GM19328 (cell line): ENCODE data around the gene ACCS.

Experiments
- ATAC-seq: cut with Tn5 transposase; IDR thresholded peaks from one replicate; pipeline ENCODE4 v1.9.1; 2021; ENCODE audit warnings: mild to moderate bottlenecking, moderate library complexity; ENCODE audit not compliant: unreplicated experiment

Gene ACCS

DNA sequence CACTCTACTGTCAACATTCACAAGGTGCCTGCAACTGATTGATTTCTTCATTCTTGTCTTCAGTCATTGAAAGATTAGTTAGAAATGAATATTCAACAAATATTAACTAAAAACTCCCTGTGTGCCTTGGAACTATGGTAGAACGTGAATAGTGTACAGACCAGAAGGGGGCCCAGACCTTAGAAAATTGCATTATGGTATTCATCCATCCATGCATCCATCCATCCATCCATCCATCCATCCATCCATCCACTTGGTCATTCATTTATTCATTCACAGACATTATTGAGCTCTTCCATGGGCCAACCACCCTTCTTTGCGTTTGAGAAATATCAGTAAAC lies 28.4 kb upstream of the ACCS start:
- no peak for ATAC-seq

DNA sequence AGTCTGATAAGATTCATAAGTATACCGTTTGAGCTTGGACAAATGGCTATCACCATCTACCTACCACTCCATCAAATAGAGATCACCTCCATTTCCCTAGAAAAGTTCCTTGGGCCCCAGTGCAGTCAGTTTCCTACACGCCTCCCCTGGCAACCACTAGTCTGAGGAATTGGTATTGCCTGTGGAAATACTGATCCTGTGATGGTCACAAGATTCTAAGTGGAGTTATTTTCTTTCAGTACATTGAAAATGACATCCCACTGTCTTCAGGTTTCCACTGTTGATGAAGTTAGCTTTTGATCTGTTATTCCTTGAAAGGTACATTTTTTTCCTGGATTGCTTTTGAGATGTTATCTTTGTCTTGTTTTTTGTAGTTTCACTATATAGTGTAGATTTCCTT lies 22.9 kb upstream of the ACCS start:
- ATAC-seq: no peak

DNA sequence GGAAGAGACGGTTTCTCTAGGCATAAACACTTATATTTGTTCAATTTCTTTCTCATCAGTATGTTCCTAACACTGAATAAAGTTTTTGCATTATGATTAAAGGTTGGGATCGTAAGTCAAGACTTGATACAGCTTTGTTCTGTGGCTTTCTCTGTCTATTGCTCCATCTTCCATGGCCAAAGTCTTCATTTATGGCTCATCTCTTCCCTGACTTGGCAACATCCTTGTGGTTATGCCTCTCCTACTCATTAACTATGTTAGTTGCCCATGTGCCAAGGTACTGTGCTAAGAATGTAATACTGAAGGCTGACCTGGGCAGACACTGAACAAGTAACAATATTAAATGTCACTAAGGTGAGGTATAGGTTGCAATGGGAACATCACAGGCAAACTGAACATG lies 19.9 kb upstream of the ACCS start:
- no peak for ATAC-seq

DNA sequence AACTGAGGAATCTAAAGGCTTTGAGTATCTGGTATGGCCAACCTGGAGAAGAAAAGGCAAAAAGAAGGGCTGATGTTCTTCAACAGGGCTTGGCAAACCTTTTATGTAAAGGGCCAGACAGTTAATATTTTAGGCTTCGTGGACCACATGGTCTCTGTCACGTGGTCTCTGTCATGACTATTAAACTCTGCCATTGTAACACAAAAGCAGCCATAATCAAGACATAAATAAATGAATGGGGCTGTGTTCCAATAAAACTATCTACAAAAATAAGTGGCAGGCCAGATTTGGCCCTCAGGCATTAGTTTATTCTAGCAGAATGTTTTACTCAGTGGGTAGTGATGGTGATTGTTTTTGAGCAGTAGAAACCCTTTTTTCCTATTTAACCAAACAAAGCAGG lies 18.8 kb upstream of the ACCS start:
- no peak for ATAC-seq

DNA sequence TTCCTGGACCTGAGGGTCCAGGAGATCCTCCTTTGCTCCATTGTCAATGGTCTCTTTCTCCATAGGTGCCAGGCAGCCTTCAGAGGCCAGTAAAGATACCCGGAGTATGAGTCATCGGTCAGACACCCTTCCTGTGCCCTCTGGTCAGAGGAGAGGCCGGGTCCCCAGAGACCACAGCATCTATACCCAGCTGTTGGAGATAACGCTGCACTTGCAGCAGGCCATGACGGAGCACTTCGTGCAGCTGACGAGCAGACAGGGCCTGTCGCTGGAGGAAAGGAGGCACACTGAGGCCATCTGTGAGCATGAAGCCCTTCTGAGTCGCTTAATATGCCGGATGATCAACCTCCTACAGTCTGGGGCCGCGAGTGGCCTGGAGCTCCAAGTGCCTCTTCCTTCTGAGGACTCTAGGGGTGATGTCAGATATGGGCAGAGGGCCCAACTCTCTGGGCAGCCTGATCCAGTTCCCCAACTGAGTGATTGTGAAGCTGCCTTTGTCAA lies 18.1 kb upstream of the ACCS start, which contains the start of gene ACCSL:
TSS of gene ACCSL (plus strand) at position 51 of the 501 bp plus-strand sequence. CDS start at position 107, 56 bp downstream.
- ATAC-seq: no peak

DNA sequence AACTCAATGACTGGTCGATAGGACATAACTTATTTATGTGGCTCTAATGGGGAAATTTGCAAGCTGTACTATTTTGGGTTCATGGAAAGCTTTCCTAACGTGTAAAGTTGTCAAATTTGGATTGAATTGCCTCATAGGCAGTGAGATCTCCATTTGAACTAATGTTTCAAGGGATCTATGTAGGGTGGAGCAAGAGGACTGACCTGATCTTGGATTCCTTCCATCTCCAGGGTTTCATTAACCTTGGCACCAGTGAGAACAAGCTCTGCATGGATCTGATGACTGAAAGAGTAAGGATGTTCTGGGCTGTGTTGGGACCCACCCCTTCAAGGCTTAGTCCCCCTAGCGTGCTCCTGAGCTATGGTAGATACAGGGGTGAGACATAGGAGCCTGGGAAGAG lies 16.2 kb upstream of the ACCS start:
- no peak for ATAC-seq

DNA sequence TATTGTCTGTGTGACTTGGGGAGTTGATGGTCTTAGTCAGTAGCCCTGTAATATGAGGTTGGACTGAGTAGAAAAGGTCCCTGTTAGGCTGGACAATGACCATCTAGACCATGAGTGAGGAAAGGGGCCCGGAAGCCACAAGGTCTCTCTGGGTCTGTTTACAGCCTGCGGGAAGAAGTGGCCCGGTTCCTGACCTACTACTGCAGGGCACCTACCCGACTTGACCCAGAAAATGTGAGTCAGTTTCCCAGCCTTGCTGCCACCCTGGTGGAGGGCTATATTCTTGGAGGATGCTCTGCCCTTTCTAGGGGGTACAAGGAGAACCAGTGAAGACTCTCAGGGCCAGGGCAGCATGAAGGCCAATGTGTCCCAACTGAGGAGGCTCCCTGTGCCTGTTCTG lies 14.9 kb upstream of the ACCS start:
- no peak for ATAC-seq

DNA sequence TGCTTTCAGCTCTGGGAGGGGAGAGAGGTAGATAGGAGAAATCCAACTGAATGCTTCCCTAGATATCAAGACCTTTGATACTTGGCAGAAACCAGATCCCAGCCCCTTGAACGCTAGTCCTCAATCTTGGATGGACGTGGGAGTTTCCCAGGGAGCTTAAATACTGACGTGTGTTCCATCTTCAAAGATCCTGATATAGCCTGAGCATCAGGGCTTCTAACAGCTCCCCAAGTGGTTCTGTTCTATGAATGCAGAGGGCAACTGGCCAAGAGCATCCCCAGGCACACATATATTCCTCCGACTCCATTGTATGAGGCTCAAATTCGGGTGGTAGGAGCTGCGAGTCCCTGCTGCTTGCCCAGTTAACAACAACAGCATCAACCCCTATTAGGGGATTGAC lies 8.7 kb upstream of the ACCS start:
- no peak for ATAC-seq

DNA sequence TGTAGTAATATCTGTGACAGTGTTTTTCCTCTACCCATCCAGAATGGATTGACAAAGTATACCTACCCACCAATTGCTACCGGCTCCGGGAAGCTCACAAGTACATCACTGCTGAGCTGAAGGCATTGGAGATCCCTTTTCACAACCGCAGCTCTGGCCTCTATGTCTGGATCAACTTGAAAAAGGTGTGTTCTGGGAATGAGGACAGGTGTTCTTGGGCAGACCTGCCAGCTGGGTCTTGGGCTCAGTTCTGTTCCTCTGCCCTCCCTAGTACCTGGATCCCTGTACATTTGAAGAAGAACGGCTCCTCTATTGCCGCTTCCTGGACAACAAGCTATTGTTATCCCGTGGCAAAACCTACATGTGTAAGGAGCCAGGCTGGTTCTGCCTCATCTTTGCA lies 7.8 kb upstream of the ACCS start:
- no peak for ATAC-seq

DNA sequence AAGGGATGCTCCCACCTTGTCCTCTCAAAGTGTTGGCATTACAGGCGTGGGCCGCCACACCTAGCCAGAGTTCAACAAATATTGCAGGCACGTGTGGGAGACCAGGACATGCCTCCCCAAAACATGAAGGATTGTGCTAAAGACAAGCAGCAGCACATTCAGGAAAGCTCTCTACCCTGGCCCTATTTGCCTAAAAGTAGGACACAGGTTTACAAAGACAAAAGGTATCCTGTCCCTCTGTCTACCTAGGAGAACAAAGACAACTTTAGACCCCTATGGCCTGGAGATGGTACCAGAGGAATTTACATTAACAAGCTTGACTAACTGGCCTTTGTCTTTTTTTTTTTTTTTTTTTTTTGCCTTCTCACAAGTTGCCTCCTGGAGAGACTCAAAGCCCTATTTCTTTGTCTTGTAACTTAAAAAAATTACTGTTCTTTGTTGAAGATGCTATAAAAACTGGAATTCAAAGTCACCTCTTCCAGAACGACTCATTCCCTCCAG lies 859 bp upstream of the ACCS start:
- ATAC-seq: no peak

DNA sequence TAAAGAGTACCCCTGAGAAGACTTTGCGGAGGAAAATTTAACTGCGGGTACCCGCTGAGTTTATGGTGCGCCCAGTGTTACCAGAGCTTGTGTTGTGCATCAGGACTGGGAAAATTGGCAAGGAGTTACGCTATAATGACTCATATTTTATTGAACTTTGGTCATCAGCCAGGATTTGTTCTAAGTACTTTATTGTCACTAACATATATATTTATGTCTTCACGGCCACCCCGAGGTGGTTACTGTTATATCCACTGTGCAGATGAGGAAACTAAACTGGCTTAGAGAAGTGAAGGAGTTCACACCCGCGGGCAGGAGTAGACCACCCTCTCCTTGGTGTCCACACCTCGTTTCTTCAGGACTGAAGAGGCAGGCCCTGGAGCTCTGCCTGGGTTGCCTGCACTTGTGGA lies 667 bp downstream of the ACCS start:
- ATAC-seq: no peak

DNA sequence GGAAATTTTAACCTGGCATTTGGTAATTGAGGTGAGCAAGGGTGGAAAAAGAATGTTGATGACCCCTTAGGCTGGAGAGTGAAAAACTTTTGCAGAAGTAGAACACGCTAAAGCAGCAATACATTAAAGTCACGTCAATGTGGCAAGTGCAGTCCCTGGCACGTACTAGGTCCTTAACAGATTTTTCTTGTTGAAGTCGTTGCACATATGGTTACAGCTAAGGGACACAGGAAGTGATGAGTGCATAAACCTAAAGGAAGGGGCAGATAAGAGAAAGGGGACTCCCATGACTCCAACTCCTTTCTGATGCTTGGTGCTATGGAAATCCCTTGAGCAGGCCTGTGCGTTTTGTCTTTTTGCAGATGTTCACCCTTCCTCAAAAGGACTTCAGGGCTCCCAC lies 1.2 kb downstream of the ACCS start:
- ATAC-seq: no peak

DNA sequence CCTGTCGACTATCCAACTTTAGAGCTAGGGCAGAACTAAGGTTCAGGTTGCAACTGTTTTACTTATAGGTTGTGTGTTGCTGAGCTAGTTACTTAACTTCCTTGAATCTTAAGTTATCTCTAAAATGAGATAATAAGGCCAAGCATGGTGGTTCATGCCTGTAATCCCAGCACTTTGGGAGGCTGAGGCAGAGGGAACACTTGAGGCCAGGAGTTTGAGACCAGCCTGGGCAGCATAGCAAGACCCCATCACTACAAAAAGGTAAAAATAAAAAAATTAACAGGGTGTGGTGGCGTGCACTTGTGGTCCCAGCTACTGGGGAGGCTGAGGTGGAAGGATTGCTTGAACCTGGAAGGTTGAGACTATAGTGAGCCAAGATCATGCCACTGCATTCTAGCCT lies 2.1 kb downstream of the ACCS start:
- ATAC-seq: no peak

DNA sequence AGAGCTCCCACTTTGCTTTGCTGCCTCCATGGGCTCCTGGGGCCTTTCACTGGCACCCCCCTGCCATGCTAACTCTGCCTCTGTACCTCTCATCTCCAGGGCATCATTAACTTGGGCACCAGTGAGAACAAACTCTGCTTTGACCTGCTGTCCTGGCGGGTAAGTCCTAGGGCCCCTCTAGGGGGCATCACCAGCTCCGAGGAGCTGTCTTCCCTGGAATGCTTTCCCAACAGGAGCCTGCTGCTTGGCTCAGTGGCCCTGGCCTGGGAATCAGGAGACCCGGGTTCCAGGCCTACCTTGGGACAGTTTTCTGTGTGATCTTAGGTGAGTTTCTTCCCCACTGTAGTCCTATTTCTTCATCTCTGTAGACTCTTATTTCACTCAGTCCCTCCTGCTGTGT lies 5.1 kb downstream of the ACCS start:
- no peak for ATAC-seq

DNA sequence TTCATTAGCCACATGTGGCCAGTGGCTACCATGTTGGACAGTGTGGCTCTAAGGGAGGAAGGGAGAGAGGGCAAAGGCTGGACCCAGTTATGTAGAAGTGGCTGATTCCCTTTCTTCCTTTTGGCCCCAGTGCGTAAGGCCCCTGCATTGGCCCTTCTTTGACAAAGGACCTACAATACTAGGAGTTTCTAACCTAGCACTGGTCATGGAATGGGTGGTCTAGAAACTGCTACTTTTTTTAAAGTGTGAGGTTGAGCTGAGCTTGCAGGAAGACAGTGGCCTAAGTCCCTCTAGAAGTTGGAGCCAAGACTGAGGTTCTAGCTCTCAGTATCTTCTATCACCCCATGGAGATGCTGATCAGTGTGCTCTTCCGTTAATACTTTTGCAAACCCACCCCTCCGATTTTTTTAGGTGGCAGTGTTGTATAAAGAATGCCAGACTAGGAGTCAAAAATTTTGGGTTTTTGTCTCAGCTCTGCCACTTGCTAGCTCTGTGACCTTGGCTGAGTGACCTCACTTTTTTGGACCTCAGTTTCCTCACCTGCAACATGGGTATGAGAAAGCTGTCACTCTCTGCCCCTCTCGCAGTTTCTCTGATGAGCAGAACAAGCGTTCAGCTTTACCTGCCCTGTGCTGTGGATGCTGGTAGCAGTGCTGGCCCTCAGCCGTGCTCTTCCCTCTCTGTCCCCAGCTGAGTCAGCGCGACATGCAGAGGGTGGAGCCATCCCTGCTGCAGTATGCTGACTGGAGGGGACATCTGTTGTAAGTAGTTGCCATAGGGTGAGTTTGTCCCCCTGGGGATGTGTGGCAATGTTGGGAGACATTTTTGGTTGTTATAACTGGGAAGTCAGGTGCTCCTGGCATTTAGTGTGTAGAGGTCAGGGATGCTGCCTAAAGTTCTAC lies 6.9 kb downstream of the ACCS start:
- ATAC-seq: no peak

DNA sequence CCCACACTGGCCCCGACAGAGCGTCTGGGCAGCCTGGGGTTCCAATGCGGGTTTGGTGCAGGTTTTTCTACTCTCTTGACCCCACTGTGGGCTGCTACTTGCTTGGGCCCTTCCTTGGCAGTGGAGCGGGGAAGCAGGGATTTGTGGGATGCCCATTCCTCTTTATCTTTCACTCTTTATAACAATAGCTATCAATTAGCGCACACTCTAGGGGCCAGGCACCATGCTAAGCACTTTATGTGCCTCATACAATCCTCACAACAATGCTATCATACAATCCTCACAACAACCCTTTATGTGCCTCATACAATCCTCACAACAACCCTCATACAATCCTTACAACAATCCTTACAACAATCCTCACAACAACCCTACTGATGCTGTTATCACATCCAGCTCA lies 12.7 kb downstream of the ACCS start:
- no peak for ATAC-seq

DNA sequence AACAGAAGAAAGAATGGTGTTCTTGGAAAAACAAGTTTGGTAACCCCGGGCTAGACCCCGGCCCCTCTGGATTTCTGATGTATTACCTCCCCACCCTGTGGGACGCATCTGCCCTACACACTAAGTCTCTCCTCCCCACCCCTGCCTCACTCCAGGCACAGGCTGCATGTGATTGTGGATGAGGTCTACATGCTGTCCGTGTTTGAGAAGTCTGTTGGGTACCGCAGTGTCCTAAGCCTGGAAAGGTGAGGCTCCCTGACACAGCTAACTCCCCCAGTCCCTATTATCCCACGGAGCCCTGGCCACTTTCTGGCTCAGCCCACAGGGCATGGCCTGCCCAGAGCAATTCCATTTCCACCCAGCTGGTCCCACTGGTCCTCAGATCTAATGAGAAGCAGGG lies 13.3 kb downstream of the ACCS start:
- ATAC-seq: no peak

DNA sequence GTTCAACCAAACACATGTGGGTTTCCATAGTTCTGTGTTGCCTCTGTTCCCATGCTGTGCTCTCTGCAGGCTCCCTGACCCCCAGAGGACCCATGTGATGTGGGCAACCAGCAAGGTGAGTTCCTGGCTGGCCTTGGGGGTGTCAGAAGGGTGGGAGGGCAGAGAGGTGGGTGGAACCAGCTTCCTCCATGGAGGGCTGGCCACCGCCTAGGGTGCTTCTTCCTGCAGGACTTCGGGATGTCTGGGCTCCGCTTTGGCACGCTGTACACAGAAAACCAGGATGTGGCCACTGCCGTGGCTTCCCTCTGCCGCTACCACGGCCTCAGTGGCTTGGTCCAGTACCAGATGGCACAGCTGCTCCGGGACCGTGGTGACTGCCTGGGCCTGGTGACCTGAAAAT lies 14.9 kb downstream of the ACCS start:
- ATAC-seq: no peak

DNA sequence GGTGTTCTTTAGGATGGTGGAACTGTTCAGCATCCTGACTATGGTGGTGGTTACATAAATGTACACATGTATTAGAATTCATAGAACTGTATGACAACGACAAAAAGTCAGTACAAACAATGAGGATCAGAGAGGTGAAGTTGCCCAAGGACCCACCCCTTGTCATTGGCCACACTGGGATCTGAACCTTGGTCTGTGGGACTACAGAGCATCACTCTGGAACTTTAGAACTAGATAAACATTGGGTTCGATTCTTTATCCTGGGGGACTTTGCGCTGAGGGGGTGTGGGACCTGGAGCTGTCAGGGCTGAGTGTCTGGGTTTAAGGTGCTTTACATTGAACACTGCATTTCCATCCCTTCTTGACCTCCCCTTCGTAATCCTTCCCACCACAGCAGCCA lies 16.6 kb downstream of the ACCS start:
- no peak for ATAC-seq

DNA sequence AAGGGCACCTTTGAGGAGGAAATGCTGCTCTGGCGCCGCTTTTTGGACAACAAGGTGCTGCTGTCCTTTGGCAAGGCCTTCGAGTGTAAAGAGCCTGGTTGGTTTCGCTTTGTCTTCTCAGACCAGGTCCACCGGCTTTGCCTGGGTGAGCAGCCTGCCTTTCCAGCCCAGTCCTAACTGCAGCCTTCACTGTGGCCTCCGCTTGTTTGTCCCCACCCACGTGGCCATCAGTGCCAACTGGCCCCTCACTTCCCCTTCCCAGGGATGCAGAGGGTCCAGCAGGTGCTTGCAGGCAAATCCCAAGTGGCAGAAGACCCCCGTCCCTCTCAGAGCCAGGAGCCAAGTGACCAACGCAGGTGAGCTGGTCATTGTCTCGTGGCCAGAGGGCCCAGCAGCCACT lies 17.4 kb downstream of the ACCS start:
- ATAC-seq: no peak

DNA sequence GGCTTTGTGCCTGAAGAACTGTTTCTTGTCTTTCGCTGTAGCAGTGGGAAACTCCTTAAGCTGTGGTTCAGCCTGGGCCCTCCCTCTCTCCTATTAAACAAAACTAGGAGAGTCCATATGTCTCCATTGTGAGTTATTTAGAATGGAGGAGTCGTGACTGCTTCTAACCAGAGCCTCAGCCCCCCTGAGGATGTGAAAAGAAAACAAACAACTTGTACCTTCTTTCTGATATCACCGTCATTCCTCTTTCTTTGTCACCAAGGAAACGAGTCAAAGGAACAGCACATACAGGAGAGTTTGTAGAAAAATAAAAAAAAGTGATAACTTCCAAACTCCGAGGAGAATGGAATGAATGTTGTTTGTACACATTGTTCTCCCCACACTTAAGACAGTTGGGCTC lies 17.8 kb downstream of the ACCS start:
- no peak for ATAC-seq

DNA sequence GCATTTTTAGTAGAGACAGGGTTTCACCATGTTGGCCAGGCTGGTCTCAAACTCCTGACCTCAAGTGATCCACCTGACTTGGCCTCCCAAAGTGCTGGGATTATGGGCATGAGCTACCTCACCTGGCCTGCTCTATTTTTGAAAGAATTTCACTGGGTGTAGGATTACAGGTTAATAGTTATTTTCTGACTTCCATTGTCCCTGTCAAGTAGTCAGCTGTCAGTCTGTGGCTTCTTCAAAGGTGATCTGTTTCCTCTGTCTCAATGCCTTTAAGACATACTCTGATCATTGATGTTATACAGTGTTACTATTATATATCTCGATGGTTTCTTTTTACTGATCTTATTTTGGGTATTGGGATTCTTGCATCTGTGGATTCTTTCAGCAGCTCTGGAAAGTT lies 19.3 kb downstream of the ACCS start:
- ATAC-seq: no peak

DNA sequence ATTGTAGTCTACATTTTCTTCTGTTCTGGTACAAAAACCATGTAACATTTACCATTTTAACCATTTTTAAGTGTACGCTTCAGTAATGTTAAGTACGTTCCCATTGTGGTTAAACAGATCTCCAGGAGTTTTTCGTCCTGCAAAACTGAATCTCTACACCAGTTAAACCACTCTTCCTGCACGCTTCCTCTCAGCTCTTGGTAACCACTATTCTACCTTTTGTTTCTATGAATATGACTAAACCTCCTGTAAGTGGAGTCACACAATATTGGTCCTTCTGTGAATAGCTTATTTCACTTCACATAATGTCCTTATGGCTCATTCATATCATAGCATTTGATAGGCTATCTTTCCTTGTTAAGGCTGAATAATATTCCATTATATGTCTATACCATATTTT lies 22.3 kb downstream of the ACCS start:
- no peak for ATAC-seq
